ENCODE results near the gene POLE. TPM values are rescaled to one million over a fixed set of nuclear protein-coding genes. Genes with fewer than 3 reads are reported as not detected.

Gene POLE, protein sequence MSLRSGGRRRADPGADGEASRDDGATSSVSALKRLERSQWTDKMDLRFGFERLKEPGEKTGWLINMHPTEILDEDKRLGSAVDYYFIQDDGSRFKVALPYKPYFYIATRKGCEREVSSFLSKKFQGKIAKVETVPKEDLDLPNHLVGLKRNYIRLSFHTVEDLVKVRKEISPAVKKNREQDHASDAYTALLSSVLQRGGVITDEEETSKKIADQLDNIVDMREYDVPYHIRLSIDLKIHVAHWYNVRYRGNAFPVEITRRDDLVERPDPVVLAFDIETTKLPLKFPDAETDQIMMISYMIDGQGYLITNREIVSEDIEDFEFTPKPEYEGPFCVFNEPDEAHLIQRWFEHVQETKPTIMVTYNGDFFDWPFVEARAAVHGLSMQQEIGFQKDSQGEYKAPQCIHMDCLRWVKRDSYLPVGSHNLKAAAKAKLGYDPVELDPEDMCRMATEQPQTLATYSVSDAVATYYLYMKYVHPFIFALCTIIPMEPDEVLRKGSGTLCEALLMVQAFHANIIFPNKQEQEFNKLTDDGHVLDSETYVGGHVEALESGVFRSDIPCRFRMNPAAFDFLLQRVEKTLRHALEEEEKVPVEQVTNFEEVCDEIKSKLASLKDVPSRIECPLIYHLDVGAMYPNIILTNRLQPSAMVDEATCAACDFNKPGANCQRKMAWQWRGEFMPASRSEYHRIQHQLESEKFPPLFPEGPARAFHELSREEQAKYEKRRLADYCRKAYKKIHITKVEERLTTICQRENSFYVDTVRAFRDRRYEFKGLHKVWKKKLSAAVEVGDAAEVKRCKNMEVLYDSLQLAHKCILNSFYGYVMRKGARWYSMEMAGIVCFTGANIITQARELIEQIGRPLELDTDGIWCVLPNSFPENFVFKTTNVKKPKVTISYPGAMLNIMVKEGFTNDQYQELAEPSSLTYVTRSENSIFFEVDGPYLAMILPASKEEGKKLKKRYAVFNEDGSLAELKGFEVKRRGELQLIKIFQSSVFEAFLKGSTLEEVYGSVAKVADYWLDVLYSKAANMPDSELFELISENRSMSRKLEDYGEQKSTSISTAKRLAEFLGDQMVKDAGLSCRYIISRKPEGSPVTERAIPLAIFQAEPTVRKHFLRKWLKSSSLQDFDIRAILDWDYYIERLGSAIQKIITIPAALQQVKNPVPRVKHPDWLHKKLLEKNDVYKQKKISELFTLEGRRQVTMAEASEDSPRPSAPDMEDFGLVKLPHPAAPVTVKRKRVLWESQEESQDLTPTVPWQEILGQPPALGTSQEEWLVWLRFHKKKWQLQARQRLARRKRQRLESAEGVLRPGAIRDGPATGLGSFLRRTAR (N-terminal part only)
- 25.3 and 30.3 TPM in 2 replicates for total RNA-seq

DNA sequence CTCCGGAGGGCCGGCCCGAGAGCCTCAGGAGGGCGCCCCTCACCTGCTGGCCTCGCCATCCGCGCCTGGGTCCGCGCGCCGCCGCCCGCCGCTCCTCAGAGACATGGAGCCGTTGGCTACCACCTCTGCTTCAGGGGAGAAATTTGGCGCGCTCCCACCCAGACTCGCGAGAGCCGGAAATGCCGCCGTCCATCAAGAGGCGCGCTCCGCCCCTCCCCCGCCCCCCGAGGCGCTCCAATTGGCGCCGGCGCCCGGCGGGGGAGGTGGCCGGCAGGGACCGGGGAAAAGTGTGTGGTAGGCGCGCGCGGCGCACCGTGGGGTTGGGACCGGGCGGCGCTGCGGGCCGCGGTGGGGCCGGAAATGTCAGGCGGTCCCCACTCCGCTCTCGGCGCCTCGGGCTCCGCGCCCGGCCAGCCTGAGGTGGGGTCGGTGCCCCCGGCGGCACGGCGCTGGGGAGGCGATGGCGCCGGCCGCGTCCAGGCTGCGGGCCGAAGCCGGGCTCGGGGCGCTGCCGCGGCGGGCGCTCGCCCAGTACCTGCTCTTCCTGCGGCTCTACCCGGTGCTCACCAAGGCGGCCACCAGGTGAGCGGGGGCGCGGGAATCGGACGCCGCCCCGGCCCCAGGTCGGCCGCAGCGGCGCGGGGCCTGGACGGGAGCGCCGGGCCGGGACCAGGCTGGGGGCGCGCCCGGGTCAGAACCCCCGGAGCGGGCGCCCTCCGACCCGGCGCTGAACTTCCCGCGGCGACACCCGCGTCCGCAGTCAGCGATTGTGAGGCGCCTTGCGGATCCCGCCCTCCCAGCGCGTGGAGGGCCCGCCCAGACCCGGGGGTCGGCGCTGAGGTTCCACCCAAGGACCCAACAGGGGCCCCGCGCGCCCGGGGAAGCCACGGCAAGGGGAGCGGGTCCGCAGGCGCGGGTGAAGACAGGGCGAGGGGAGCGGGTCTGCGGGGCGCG lies at the start of gene POLE, which contains the start of gene PXMP2:
Gene POLE, minus strand, starts transcription at position 132 of the 954 bp plus-strand sequence. Its CDS starts 27 bp downstream, at position 105.
Gene PXMP2, plus strand, starts transcription at position 377 of the 954 bp plus-strand sequence. Its CDS starts 84 bp downstream, at position 461.

DNA sequence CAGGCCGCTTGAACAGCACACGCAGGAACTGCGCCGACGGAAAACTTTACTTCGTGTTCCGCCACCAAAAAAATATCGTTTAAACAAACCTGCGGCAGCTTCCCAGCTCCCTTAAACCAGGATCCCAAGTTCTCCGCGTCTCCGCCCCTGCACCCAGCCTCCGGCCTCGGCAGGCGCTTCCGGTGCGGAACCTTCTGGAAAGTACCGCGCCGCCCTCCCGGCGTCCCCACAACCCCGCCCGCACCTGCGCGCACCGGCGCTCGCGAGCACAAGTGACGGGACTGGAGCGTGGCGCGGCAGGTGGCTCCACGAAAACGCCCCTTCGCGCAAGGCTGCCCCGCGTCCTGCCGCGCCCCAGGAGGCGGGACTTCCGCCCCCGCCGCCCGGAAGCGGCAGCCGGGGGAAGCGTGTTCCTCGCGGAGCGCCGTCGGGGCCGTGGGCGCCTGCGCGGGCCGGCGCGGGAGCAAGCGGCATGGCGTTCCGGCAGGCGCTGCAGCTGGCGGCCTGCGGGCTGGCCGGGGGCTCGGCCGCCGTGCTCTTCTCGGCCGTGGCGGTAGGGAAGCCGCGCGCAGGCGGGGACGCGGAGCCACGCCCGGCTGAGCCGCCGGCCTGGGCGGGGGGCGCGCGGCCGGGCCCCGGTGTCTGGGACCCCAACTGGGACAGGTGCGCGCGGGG lies 23.4 kb upstream of the POLE start, which contains the start of gene PGAM5:
Gene PGAM5, plus strand, starts transcription at position 438 of the 675 bp plus-strand sequence. Its CDS starts 35 bp downstream, at position 473.

DNA sequence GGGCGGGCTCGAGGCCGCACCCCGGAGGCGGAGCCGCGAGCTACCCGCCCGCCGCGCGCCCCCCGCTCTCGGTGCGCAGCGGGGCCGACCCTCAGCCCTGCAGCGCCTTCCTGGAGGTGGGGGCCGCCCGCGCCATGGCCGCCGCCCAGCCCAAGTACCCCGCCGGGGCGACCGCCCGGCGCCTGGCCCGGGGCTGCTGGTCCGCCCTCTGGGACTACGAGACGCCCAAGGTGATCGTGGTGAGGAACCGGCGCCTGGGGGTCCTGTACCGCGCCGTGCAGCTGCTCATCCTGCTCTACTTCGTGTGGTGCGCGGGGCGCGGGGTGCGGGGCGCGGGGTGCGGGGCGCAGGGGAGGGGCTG lies 68.5 kb downstream of the POLE start, which contains the start of gene P2RX2:
Gene P2RX2, plus strand, starts transcription at position 94 of the 361 bp plus-strand sequence. Its CDS starts 41 bp downstream, at position 135.

DNA sequence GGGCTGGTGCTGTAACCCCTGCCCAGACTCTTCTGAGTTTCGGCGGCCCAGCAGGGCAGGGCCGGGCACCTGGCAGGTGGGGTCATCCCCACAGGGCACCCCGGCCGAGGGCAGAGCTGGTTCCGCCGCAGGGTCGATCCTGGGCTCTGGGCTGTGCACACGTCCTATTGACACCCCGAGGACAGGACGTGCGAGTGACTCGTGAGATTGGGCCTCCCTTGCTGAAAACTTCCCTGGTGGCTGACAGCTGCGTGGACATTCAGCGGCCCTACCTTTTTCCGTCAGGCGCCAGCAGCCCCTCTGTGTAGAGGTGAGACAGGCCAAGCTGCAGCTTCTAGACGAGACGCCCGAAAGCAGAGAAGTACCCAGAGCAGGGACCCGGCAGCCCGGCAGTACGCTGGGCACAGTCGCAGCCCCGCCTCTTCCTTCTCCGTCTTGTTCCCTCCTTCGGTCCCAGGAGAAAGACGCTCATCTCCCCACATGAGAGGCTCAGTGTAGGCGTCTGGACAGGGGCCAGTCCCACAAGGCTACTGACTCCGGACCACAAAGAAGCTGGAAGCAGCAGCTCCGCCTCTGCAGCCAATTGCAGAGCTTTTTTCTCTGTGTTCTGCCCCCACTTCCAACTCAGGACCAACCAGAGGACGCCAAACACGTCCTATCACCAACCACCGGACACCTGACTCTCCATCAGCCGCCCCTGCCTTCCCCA lies 76.9 kb downstream of the POLE start, which contains the start of gene LRCOL1:
Gene LRCOL1, minus strand, starts transcription at position 532 of the 709 bp plus-strand sequence. CDS start 4,331 bp downstream, outside the sequence.

Other genes starting within 250 kb of the POLE start
- 2.0 and 3.3 TPM in 2 replicates for gene FBRSL1, start 197.2 kb downstream of the POLE start, total RNA-seq
- gene LRCOL1, start 76.8 kb downstream of the POLE start, total RNA-seq = 4.6 and 20.0 TPM in 2 replicates
- gene P2RX2, start 68.6 kb downstream of the POLE start, total RNA-seq = not detected in 2 replicates
- 25.4 and 35.2 TPM in 2 replicates for gene PXMP2, start 245 bp upstream of the POLE start, total RNA-seq
- gene PGAM5, start 23.5 kb upstream of the POLE start, total RNA-seq = 28.1 and 34.6 TPM in 2 replicates
- gene ANKLE2, start 74.5 kb upstream of the POLE start, total RNA-seq = 34.0 and 38.1 TPM in 2 replicates
- gene GOLGA3, start 141.5 kb upstream of the POLE start, total RNA-seq = 57.8 and 69.5 TPM in 2 replicates
- 26.5 and 33.5 TPM in 2 replicates for gene CHFR, start 200.3 kb upstream of the POLE start, total RNA-seq